K562 (cell line): ENCODE measurements around the gene SLC24A3. TPM values are rescaled to one million over a fixed set of nuclear protein-coding genes. Genes with fewer than 3 reads are reported as not detected.

Experiments used
- ATAC-seq: fragments of 200-7000 bp; cut with Tn5 transposase; 3 replicates; pipeline ENCODE4 v1.9.1; 2020; ENCODE audit warnings: moderate library complexity
- BruUV-seq: library from RNA; stranded (reverse); fragments of 400-500 nt; replicated peaks from 2 replicates; lab custom pipeline; 2021; lab: Mats Ljungman, UMichigan
- CTCF ChIA-PET: fragments of 300-600 bp; formaldehyde crosslinking; extraction: SDS; loops from one replicate; lab custom pipeline; 2021; ENCODE audit warnings: low intra/inter-chr PET ratio; lab: Yijun Ruan, JAX
- POLR2A ChIA-PET: fragments of 300-600, 350-650 bp; sonication (Branson Sonifier 250); formaldehyde crosslinking; extraction: SDS; loops from one replicate; lab custom pipeline; 2021; ENCODE audit warnings: antibody characterized with exemption, inconsistent platforms; lab: Yijun Ruan, JAX
- DNase-seq, 4 experiments: peaks; one replicate each; pipeline versions ENCODE4 v3.0.0 to v3.0.0-alpha.2; 2011 to 2018; ENCODE audit warnings: low spot score in 3 of 4, mixed read lengths in 3 of 4; ENCODE audit errors: extremely low read depth in 1 of 4
- FAIRE-seq: peaks from 2 replicates; lab custom pipeline; 2011; peaks lifted over from hg19 to GRCh38; lab: Jason Lieb, UNC
- H2AFZ ChIP-seq: 2 replicates; pipeline ENCODE4 v1.6.0; 2011; ENCODE audit warnings: low read depth, low read length, control low read depth, inconsistent platforms
- H3K27ac ChIP-seq: fragments of 200-600 bp; 3 replicates; pipeline ENCODE4 v1.8.0; 2011; ENCODE audit warnings: low read depth, mild to moderate bottlenecking, control low read depth, inconsistent platforms, low read length, moderate library complexity, mixed read lengths; ENCODE audit errors: extremely low read depth
- H3K27me3 ChIP-seq, 2 experiments: fragments of 300-600 bp in 1 of 2; 2 replicates in 1 of 2; 3 replicates in 1 of 2; pipeline versions ENCODE4 v1.6.0 to v1.8.0; 2011; ENCODE audit warnings: inconsistent platforms in 2 of 2, low read length in 2 of 2, mild to moderate bottlenecking in 1 of 2, mixed read lengths in 1 of 2, moderate library complexity in 1 of 2; ENCODE audit not compliant: control insufficient read depth in 2 of 2, insufficient read depth in 2 of 2
- H3K36me3 ChIP-seq: fragments of 300-600 bp; 3 replicates; pipeline ENCODE4 v1.8.0; 2011; ENCODE audit warnings: mild to moderate bottlenecking, low read length, inconsistent platforms; ENCODE audit not compliant: control insufficient read depth, insufficient read depth
- H3K4me1 ChIP-seq, 2 experiments: fragments of 200-600 bp in 1 of 2; replicated peaks in 1 of 2; 2 replicates in 1 of 2; 3 replicates in 1 of 2; pipeline versions ENCODE4 v1.5.1 to v1.8.0; 2011; ENCODE audit warnings: inconsistent platforms in 2 of 2, low read length in 2 of 2, mild to moderate bottlenecking in 1 of 2, mixed read lengths in 1 of 2, moderate library complexity in 1 of 2; ENCODE audit not compliant: control insufficient read depth in 2 of 2, insufficient read depth in 2 of 2
- H3K4me2 ChIP-seq: 2 replicates; pipeline ENCODE4 v1.6.1; 2011; ENCODE audit warnings: low read length, control low read depth, inconsistent platforms, mixed read lengths; ENCODE audit not compliant: insufficient read depth
- H3K4me3 ChIP-seq: fragments of 200-600 bp; sonication (generic), shearing (Covaris generic); 2 replicates; pipeline ENCODE4 v1.5.1; 2016; ENCODE audit warnings: control low read depth, inconsistent platforms
- H3K79me2 ChIP-seq: fragments of 200-600 bp; 3 replicates; pipeline ENCODE4 v1.8.0; 2011; ENCODE audit warnings: low read length, inconsistent platforms; ENCODE audit not compliant: control insufficient read depth, insufficient read depth
- H3K9ac ChIP-seq, 2 experiments: 2 replicates each; pipeline versions ENCODE4 v1.6.0 to v1.6.1; 2011; ENCODE audit warnings: low read depth in 2 of 2, low read length in 2 of 2, control low read depth in 1 of 2, inconsistent platforms in 1 of 2, mild to moderate bottlenecking in 1 of 2, mixed read lengths in 1 of 2; ENCODE audit not compliant: insufficient read depth in 1 of 2
- H3K9me1 ChIP-seq: one replicate; pipeline ENCODE4 v1.6.0; 2011; ENCODE audit warnings: inconsistent platforms, mild to moderate bottlenecking, low read length, moderate library complexity; ENCODE audit not compliant: control insufficient read depth, insufficient read depth
- H3K9me3 ChIP-seq: replicated peaks from 2 replicates; pipeline ENCODE4 v1.5.1; 2011; ENCODE audit warnings: low read depth, low read length, inconsistent platforms; ENCODE audit not compliant: control insufficient read depth, insufficient read depth
- H4K20me1 ChIP-seq: replicated peaks from 2 replicates; pipeline ENCODE4 v1.6.1; 2011; ENCODE audit warnings: low read length, inconsistent platforms, mixed read lengths; ENCODE audit not compliant: control insufficient read depth, insufficient read depth
- FOXK1 ChIP-seq: sonication (generic); formaldehyde crosslinking; IDR thresholded peaks from 2 replicates; pipeline ENCODE4 v1.8.0; 2022; ENCODE audit warnings: missing genetic modification reagents, mild to moderate bottlenecking, borderline replicate concordance
- KAT8 ChIP-seq: fragments of 450-650 bp; IDR thresholded peaks from 2 replicates; pipeline ENCODE4 v1.6.1; 2016; ENCODE audit warnings: low read depth, mild to moderate bottlenecking
- MEF2A ChIP-seq: IDR thresholded peaks from 2 replicates; pipeline ENCODE4 v1.6.1; 2011; ENCODE audit warnings: low read depth, mild to moderate bottlenecking, low read length, moderate library complexity; ENCODE audit not compliant: control insufficient read depth
- WHSC1 ChIP-seq: IDR thresholded peaks from one replicate; pipeline ENCODE4 v1.6.1; 2012; ENCODE audit warnings: low read length, control low read depth, inconsistent platforms
- ZC3H11A ChIP-seq: IDR thresholded peaks from 2 replicates; pipeline ENCODE4 v1.6.1; 2012; ENCODE audit warnings: low read depth, low read length, improper control_type of control experiment
- ZFP30 ChIP-seq: fragments of 250-450 bp; sonication (Bioruptor Pico); IDR thresholded peaks from 2 replicates; pipeline ENCODE4 v1.8.0; 2022; ENCODE audit warnings: moderate library complexity, mild to moderate bottlenecking, inconsistent platforms, borderline replicate concordance
- ZNF354B ChIP-seq: fragments of 250-450 bp; sonication (Bioruptor Pico); IDR thresholded peaks from 2 replicates; pipeline ENCODE4 v1.4.0; 2020
- ZNF398 ChIP-seq: fragments of 250-450 bp; sonication (Bioruptor Pico); IDR thresholded peaks from 2 replicates; pipeline ENCODE4 v1.8.0; 2021; ENCODE audit warnings: moderate library complexity, mild to moderate bottlenecking, inconsistent platforms
- ZNF766 ChIP-seq: fragments of 200-800 bp; sonication (Bioruptor generic); conservative IDR thresholded peaks from 2 replicates; pipeline ENCODE4 v1.6.1; 2016; ENCODE audit warnings: missing genetic modification characterization, missing compliant biosample characterization
- WGBS: fragments of 100-300 bp; shearing (Covaris generic); methylation state at CpG from one replicate; pipeline ENCODE4 v1.1.6; 2016; ENCODE audit warnings: low coverage, mixed read lengths; ENCODE audit not compliant: insufficient coverage; ENCODE audit errors: missing lambda C conversion rate; 5-methylcytosine and 5-hydroxymethylcytosine counted together
- in situ Hi-C: fragments of 300-500 bp; cut with MboI; formaldehyde crosslinking; loops from 4 replicates; pipeline ENCODE4 v1.15.0; 2018; ENCODE audit warnings: inconsistent platforms, mixed read lengths
- intact Hi-C: fragments of 100-400 bp; cut with micrococcal nuclease; formaldehyde crosslinking; loops from 2 replicates; pipeline ENCODE4 v1.14.2; 2022
- polyA plus RNA-seq, 8 experiments: library from polyadenylated mRNA; depleted of rRNA in 4 of 8; stranded (reverse) in 5 of 8; unstranded in 3 of 8; fragments of >200 nt; fragmentation: Nextera tagmentation in 2 of 8; fragmentation: Illumina TruSeq in 1 of 8; extraction: Ambion mirVana in 2 of 8; extraction: Trizol in 1 of 8; gene quantifications; 2 replicates each; pipeline versions ENCODE4 v1.2.1 to v1.2.3, GENCODE V29; 2011 to 2014; ENCODE audit warnings: inconsistent platforms in 1 of 8, missing spikeins in 1 of 8
- total RNA-seq, 7 experiments: library from RNA; depleted of rRNA in 6 of 7; stranded (reverse); fragments of >200 nt in 6 of 7; fragmentation: Illumina TruSeq in 2 of 7; extraction: Trizol in 2 of 7; gene quantifications; 2 replicates each; pipeline versions ENCODE4 v1.2.1 to v1.2.3, GENCODE V29; 2011 to 2021; ENCODE audit warnings: low replicate concordance in 1 of 7
- TF ChIP-seq, protein P1 (sequence below): sonication (generic); formaldehyde crosslinking; IDR thresholded peaks from 2 replicates; pipeline ENCODE4 v1.8.1; 2023; ENCODE audit warnings: missing genetic modification reagents, mild to moderate bottlenecking, borderline replicate concordance

The SLC24A3 gene
- total and polyA plus RNA-seq, 9 of the 15 experiments (the other 6 are each of a cell fraction or from before 2014, with no cell fraction given), result not detected

- no TSS peak for BruUV-seq
- H3K9me3 ChIP-seq, result no peaks in the 10 kb centered on the region
- no peak for FAIRE-seq
Measured at GRCh38 chr20:19313342-19314069, 101.1 kb downstream of the SLC24A3 start.

GRCh38 chr20:19314621-19315020 lies 102.2 kb downstream of the SLC24A3 start:
- Histone ChIP-seq H3K9me3 (no peaks in the 10 kb centered on the region), H3K4me1 (no peaks in the 10 kb centered on the region), H3K9me1 (no peaks in the 10 kb centered on the region), H3K27ac (no peak overlapping the region), H4K20me1 (no peaks in the 10 kb centered on the region), H3K79me2 (no peaks in the 10 kb centered on the region), H3K27me3 (no peaks in the 10 kb centered on the region), H3K4me2 (no peak overlapping the region), H2AFZ (no peak overlapping the region), H3K9ac (no peak overlapping the region), H3K36me3 (no peaks in the 10 kb centered on the region), H3K4me3 (no peak overlapping the region)
- ATAC-seq, result no peak
- FAIRE-seq, result no peak
- BruUV-seq, result no TSS peak
- intact Hi-C loops, result no loop called here
- in situ Hi-C loops, result no loop called here
- POLR2A ChIA-PET, result no interaction called here
- DNase-seq, result no peak
- CTCF ChIA-PET, result no interaction called here
- 0% methylated on average over 5 of the region's 7 CpGs for WGBS
- TF ChIP-seq ZNF354B (CRISPR knock-in tag) (no peak), MEF2A (no peak), FOXK1 (CRISPR knock-in tag) (no peak), WHSC1 (no peak), KAT8 (no peak), ZNF766 (CRISPR knock-in tag) (no peak), ZNF398 (no peak)
- TF ChIP-seq, protein P1, sequence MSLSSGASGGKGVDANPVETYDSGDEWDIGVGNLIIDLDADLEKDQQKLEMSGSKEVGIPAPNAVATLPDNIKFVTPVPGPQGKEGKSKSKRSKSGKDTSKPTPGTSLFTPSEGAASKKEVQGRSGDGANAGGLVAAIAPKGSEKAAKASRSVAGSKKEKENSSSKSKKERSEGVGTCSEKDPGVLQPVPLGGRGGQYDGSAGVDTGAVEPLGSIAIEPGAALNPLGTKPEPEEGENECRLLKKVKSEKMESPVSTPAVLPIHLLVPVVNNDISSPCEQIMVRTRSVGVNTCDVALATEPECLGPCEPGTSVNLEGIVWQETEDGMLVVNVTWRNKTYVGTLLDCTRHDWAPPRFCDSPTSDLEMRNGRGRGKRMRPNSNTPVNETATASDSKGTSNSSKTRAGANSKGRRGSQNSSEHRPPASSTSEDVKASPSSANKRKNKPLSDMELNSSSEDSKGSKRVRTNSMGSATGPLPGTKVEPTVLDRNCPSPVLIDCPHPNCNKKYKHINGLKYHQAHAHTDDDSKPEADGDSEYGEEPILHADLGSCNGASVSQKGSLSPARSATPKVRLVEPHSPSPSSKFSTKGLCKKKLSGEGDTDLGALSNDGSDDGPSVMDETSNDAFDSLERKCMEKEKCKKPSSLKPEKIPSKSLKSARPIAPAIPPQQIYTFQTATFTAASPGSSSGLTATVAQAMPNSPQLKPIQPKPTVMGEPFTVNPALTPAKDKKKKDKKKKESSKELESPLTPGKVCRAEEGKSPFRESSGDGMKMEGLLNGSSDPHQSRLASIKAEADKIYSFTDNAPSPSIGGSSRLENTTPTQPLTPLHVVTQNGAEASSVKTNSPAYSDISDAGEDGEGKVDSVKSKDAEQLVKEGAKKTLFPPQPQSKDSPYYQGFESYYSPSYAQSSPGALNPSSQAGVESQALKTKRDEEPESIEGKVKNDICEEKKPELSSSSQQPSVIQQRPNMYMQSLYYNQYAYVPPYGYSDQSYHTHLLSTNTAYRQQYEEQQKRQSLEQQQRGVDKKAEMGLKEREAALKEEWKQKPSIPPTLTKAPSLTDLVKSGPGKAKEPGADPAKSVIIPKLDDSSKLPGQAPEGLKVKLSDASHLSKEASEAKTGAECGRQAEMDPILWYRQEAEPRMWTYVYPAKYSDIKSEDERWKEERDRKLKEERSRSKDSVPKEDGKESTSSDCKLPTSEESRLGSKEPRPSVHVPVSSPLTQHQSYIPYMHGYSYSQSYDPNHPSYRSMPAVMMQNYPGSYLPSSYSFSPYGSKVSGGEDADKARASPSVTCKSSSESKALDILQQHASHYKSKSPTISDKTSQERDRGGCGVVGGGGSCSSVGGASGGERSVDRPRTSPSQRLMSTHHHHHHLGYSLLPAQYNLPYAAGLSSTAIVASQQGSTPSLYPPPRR, result no peak

More at GRCh38 chr20:19313342-19314069, 101.1 kb downstream of the SLC24A3 start:
- Histone ChIP-seq H2AFZ (no peak overlapping the region), H3K36me3 (no peaks in the 10 kb centered on the region), H3K4me3 (no peak overlapping the region), H3K4me2 (no peak overlapping the region), H3K27ac (no peak overlapping the region), H3K79me2 (no peaks in the 10 kb centered on the region), H3K4me1 (no peaks in the 10 kb centered on the region), H3K9me1 (no peaks in the 10 kb centered on the region), H3K9ac (no peak overlapping the region), H3K27me3 (no peaks in the 10 kb centered on the region), H4K20me1 (no peaks in the 10 kb centered on the region)
- intact Hi-C loops (no loop called here), in situ Hi-C loops (no loop called here)
- ChIA-PET POLR2A (no interaction called here), CTCF (no interaction called here)
- 8% methylated on average over 4 of the region's 6 CpGs for WGBS
- TF ChIP-seq ZC3H11A, result no peak
- no peak for TF ChIP-seq ZFP30
- DNase-seq (no peak), ATAC-seq (no peak)
